Bone marrow (tissue), 2 donors: ENCODE results near the gene PDZRN4.
A peak's percentile ranks its signal among the peaks of the same experiment; 100 is the strongest.
"Not testable (repeated sequence)": the region's sequence is repeated elsewhere in the genome, so short reads cannot be mapped to it uniquely, and the experiment has no call there.

Experiments
- DNase-seq, 2 donors: peaks; one replicate each; lab custom pipeline; 2025; lab: John Stamatoyannopoulos, UW

Gene PDZRN4

DNA sequence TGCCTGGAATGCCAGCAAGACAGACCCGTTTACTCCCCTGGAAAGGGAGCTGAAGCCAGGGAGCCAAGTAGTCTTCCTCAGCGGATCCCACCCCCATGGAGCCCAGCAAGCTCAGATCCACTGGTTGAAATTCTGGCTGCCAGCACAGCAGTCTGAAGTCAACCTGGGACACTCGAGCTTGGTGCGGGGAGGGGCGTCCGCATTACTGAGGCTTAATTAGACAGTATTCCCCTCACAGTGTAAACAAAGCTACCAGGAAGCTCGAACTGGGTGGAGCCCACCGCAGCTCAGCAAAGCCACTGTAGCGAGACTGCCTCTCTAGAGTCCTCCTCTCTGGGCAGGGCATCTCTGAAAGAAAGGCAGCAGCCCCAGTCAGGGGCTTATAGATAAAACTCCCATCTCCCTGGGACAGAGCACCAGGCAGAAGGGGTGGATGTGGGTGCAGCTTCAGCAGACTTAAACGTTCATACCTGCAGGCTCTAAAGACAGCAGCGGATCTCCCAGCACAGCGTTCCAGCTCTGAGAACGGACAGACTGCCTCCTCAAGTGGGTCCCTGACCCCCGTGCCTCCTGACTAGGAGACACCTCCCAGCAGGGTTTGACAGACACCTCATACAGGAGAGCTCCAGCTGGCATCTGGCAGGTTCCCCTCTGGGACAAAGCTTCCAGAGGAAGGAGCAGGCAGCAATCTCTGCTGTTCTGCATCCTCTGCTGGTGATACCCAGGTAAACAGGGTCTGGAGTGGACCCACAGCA, 92.4 kb downstream of the PDZRN4 start:
- DNase-seq, result not testable (repeated sequence)

DNA sequence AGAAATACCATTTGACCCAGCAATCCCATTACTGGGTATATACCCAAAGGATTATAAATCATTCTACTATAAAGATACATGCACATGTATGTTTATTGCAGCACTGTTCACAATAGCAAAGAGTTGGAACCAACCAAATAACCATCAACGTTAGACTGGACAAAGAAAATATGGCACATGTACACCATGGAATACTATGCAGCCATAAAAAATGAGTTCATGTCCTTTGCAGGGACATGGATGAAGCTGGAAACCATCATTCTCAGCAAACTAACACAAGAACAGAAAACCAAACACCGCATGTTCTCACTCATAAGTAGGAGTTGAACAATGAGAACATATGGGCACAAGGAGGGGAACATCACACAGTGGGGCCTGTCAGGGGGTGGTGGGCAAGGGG, 97.3 kb downstream of the PDZRN4 start:
- not testable (repeated sequence) for DNase-seq

DNA sequence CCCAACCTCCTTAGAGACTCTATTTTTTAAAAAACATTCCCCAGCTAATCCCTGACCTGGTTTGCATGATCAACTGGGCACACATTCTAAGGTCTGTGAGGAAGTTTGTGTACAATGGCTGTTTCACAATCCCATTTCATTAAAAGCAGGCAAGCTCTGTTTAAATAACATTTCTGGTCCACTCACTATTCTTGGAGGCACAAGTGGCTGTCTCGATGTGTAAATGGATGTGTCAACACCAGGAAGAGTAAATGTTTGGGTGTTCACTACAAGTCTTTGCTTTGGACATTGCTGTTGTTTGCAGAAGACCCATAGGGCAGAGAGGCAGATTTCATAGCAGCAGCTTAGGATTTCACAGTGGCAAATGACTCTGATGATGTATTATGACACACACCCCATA, 98.3 kb downstream of the PDZRN4 start:
- DNase-seq, result no peak

DNA sequence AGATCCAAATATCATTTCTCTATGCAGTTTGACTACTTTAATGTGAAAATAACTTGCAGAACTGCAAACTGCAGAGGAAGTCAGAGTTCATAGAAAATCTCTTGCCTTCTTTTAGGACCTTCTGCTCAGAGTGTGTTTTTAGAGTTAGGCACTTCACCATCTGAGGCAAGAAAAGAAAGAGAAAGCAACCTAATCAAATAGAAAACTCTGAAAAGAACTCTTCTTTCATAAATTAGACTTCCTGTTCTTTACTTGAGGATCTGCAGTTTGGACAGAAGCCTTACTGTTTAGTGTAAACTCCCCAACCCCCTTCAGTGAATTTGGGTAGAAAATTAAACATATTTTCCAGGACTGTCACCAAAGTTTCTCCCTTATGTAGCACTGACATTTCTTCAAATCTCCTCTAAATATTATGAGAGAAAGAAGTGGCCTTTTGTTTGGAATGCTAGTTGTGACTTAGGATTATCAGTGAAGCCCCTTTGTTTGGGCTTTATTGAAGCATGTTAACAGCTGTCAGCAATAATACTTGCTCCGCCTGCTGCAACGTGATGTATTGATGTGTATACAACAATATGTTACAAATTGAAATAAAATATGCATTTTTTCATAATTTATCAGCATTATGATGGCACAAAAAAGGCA, 99.5 kb downstream of the PDZRN4 start:
- DNase-seq, result peak in 1 of 2 donors; percentile 45

DNA sequence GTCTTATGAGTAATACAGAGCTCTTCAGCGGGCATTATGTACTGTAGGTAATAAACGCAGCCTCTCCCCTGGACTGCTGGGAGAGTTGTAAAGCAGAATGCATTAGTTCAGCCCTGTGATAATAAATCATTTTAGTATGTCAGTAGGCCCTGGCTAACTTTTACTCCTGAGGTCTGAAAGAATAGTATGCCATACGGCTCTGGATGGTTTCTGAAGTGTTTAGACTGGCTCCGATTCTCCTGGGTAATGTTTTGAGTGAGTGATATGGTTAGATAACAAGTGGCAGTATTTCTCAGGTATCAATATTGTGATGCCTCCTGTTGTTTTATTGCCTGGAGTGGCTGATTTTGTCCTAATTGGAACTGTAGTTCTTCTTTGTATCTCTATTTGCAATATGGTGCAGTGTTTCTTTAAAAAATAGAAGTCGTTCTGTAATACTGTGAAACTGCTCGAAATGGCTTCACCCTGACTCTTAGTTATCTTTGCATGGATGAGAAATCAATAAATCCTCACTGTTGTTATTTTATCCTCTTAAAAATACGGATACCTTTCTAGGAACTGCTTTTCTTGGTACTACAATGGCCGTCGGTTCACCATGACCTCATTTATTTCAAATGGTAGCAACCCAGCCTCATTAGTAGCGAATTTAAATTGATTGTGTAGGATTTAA, 100.2 kb downstream of the PDZRN4 start:
- no peak for DNase-seq

DNA sequence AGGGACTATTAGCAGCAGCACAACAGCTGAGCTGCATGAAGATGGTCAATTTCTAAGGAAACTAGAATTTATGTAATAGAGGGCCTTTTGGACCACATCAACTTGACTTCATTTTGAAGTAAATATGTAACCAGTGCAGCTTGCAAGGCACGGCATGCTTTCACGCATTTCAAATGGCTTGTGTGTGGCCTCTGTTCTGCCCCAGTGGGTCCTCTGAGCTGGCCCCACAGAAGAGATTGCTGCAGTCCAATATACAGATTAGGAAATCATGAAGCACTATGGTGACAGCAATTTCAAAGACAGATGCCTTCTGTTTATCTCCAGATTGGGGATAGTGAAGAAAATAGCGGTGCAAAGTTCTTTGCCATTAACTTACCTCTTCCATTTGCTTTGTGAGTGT, 101.4 kb downstream of the PDZRN4 start:
- DNase-seq, result no peak

DNA sequence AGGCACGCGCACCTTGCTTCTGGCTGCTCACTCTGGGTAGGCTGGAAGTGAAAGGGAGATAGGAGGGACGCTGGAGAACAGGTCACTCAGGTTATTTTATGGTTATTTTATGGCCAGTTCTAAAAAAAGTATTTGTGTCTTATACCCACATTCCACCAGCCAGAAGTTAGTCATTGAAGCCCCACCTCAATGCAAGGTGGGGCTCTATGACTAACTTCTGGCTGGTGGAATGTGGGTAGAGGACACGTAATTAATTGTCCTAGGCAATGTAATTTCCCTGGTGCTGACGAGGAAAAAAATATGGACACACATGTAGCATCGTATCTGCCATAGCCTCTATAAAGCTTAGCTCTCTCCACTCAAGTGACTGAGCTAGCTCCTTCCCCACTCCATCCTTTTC, 104.9 kb downstream of the PDZRN4 start:
- no peak for DNase-seq

DNA sequence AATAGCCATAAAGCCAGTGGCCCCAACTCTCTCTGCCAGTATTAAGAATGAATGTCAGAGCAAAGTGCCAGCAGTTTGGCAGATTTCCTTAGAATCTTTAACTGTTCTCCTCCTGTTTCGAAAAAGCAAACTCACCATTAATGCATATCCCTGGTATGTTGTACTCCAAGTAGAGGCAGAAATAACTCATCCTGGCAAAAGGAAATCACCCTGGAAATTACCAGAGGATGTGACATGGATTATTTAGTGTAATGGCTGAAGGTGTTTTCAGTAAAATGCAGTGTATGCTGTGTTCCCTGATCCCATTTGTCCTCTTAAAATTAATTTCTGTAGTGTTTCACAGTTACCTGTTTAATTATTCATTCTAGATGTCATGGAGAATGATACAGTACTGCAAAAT, 105.3 kb downstream of the PDZRN4 start:
- no peak for DNase-seq

DNA sequence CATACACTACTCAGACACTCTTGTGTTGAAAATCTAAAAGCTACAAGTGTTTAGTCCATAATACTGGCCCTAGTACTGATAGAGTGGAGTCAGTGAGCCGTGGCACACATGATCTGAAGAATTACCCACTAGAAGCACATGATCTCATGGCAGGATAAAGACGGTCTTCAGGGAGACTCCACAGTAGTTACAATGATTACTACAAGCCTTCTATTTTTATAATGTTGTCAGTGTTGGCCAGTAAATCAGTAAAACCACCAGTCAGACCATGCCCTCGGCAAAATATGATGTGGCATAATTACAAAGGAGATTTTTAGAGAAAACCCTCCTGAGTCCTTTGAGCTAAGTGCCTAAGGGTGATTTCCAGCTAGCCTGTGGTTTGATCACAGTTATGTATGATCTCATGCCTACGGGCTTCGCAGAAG, 114.9 kb downstream of the PDZRN4 start:
- DNase-seq, result no peak

DNA sequence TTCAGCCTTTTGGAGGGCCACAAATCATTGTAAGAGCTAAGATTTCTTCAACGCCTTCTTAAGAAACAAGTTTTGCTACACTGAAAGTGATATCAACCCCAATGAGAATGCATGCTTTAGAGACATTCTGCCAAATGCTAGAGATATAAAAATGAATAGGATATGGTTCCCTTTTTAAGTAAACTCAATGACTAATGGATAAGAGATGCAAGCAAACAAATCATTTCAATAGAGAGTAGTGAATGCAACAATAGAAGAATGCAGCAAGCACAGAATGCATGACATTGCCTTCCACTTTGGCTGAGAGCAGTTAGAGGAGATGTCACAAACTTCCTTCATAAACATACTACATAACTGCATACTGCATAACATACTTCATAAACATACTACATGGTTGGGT, 116.4 kb downstream of the PDZRN4 start:
- no peak for DNase-seq

DNA sequence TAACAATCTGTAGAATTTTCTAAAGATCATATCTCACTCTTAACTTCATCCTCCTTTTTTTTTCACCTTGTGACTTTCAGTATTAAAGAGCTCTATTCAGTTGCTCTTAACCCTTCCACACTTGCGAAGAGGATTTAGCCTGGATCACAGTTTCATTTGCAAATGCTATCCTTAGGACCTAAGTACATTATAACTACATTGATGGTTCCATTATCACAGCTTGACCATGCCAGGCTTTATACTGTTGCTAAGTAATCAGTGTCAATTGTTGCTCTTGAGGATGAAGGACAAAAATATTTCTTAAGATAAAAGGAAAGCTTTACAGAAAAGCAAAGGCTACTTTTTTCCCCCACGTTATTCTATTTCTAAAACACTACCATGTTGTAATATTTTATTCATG, 122.2 kb downstream of the PDZRN4 start:
- no peak for DNase-seq

DNA sequence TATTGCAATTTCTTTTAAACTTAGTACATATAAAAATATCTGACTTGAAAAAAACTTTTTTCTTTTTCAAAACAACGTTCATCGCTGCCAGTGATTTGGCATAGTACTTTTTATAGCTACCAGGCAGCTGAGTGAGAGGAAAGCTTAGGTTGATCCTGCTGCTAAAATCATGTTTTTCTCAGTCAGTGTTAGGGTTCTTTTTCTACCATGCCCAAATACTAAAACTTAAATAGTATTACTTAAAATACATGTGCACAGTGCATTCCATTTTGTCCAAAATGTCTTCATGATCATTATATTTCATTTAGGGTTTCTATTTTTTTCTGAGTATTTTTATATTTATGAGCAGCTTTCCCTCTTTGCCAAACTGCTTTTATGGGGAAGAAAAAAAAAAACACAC, 123.8 kb downstream of the PDZRN4 start:
- no peak for DNase-seq

DNA sequence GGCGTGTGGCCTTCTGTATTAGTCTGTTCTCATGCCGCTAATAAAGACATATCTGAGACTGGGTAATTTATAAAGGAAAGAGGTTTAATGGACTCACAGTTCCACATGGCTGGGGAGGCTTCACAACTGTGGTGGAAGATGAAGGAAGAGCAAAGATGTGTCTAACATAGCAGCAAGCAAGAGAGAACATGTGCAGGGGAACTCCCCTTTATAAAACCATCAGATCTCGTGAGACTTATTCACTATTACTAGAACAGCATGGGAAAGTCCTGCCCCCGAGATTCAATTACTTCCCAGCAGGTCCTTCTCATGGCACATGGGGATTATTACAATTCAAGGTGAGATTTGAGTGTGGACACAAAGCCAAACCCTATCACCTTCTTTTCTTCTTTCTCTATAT, 124.3 kb downstream of the PDZRN4 start:
- not testable (repeated sequence) for DNase-seq

DNA sequence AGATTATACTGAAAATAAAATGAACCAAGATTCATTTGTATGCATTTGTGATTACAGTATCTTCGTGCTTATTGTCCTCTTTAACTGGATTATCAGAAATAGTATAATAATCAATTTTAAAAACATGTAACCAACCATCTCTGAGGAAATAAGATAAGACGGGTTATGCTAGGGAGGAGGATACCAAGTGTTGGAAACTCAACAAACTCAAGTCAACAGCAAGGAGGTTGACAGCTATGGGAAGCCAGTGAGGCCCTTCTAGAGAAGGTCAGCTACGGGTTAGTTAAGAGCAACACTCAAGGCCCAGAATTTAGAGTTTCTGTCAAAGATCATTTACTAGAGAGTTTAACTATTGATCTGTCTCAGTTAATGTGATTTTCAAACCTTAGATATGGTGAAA, 137.2 kb downstream of the PDZRN4 start:
- no peak for DNase-seq

DNA sequence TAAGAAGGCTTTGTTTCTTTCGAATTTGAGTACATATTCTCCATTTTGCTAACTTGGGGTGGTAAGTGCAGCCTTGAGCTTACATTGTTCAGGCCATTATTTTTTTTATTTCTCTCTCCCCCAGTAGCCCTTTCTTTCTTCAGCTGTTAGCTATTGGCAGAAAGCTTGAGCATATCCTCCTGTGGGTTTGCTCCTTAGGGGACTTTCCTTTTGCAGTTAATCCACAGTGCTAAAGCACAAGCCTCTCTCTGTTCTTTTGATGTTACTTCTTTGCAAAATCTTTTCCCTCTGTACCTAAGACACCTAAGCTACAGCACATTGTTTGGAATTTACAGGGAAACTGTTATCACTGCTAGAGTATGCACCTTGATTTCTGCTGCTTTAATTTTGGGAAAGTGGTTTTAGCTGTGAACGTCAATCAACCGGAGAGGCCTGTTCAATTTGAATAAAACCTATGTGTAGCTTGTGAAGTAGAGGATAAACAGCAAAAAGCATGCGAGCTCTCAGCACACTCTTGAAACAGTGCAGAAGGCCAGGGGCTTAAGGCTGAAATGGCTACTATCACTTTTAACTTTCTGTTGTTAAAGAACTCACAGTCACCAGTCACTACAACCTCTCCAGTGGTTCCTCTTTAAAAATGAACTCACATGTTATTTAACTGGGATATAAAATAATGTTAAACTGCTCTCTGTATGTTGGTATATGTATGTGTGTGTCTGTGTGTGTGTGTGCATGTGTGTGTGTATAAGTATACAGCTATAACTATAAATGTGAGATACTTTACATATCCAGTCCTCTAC, 139.2 kb downstream of the PDZRN4 start:
- peak in 1 of 2 donors; percentile 9 for DNase-seq

DNA sequence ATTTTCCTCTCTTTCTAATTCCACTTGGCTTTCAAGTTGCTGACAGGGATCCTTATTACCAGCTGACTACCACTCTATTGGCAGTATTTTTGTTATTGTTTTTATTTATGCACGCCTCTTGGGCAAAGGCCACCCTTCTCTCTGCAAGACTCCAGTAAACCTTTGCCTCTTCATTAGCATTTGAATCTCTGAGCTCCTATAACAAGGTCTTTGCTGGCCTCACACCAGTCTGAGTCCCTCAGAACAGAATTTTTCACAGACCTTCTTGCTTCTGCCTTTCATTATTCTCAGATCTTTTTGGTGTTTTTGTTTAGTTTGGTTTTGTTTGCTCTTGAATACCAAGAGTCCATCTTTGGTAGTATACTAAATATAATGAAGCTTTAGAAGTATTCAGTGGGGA, 145.9 kb downstream of the PDZRN4 start:
- no peak for DNase-seq

DNA sequence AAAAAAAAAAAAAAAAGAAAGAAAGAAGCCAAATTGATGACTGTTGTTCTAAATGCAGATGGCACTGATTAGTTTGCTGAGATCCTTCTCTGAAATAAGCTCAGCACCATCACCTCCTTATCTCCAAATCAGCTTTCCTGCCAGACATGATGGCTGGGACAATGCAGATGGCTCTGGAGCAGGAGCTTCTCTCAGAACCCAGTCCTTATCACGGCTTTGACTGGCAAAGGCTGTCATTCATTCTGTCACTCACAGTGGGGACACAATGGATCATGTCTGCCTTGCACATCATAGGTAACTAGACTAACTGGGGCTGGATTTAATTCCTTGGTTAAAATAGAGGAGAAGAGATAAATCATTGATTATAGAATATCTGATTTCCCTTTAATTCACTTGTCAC, 146.3 kb downstream of the PDZRN4 start:
- no peak for DNase-seq

DNA sequence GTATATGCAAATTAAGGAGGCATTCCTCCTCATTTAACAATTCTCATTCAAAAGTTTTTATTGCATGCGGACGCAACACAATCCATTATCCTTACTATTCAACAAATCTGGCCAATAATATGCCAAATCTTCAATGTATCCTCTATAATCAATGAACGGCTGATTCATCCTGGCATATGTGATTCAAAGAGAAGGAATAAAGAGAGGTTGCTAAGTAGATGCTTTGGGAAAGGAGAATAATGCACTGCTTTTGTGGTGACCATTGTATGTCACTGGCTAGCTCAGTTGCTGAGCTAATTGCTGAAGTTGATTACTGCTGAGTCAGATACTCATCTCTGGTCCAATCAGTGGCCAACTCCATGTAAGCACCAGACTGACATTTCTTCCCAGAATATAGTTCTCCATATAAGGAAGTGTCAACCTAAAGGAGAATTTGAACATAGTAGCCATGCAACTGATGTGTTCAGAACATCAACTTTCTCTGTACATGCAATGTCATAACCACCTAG, 148.0 kb downstream of the PDZRN4 start:
- DNase-seq, result no peak

DNA sequence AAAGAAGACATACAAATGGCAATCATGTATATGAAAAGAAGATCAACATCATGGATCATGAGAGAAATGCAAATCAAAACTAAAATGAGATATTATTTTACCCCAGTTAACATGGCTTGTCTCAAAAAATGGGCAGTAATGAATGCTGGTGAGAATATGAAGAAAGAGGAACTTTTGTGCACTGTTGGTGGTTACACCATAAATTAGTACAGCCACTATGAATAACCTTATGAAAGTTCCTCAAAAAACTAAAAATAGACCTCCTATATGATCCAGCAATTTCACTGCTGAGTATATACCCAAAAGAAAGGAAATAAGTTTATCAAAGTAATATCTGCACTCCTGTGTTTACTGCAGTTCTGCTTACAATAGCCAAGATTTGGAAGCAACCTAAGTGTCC, 151.7 kb downstream of the PDZRN4 start:
- DNase-seq, result peak in 1 of 2 donors; percentile 76

DNA sequence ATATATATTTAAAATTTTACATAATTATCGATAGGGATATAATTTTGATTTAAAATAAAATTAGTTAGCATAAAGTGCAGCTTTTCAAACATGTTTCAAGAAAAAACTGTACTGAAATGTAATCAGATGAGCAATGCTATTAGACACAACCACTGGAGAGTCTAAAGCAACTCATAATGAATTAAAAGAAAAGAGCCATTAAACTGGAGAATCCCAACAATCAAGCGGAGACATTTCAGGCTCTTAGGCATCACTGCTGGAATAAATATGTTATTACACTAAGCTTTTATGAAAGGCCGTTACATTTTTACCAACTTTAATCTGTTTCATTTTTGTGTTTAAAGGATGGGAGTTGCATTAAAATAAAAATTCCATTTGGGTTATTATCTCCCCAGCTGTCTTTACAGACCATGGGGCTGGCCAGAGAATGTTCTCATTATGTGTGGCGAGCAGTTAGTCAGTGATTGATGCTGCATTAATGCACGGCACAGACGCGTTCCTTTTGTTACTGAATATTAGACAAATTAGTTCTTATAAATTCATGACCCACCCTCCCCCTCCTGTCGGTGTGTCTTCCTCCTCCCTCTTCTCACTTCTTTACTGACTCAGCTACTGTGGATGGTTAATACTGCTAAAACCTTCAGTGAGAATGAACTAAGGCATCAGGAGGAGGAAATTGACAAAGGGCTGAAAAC, 156.8 kb downstream of the PDZRN4 start:
- DNase-seq, result no peak

DNA sequence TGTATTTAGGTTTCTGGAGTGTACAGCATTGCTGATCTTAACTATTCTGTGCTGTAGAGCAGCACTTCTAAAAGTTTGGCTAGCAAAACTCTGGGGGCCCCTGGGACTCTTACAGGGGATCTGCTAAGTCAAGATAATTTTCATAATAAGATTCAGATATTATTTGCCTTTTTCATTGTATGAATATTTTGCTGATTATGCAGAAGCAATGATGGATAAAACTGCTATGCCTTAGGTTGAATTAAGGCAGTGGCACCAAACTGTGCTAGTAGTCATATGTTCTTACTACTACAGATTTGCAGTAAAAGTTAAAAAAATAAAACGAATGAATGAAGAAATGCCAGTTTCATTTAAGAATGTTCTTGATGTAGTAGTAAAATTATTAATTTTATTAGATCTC, 160.1 kb downstream of the PDZRN4 start:
- DNase-seq, result no peak

DNA sequence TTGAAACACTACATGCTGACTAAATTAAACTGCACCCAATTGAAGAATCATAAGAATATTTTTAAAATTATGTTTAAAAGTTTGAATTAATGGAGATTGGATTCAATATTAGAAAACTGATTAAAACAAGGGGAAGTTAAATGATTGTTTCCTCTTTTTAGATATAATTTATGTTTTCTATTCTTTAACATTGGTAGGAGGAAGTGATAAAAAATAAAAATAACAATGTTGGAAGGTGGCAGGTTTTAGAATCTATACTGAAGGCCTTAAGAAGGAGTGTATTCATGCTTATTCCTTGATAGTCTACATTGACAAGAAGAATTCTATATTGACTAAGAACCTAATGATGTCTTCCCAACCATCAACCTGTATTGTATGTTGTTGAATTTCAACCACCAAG, 168.1 kb downstream of the PDZRN4 start:
- no peak for DNase-seq
